GM18498 (cell line): ENCODE data around the gene ZNF441.
"Not testable (repeated sequence)": the region's sequence is repeated elsewhere in the genome, so short reads cannot be mapped to it uniquely, and the experiment has no call there.

Source experiments
- ATAC-seq: cut with Tn5 transposase; IDR thresholded peaks from one replicate; pipeline ENCODE4 v1.9.1; 2021; ENCODE audit warnings: mild to moderate bottlenecking, moderate library complexity; ENCODE audit not compliant: unreplicated experiment

ZNF441 gene

DNA sequence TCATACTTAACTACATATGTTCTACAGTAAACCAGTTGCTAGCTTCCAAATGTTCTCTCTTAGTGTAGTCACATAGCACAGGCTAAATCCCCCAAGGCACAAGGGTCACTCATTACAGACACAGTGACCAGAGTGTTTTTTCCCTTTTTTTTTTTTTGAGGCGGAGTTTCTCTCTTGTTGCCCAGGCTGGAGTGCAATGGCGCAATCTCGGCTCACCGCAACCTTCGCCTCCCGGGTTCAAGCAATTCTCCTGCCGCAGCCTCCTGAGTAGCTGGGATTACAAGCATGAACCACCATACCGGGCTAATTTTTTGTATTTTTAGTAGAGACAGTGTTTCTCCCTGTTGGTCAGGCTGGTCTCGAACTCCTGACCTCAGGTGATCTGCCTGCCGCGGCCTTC, 9.9 kb downstream of the ZNF441 start:
- ATAC-seq: not testable (repeated sequence)

DNA sequence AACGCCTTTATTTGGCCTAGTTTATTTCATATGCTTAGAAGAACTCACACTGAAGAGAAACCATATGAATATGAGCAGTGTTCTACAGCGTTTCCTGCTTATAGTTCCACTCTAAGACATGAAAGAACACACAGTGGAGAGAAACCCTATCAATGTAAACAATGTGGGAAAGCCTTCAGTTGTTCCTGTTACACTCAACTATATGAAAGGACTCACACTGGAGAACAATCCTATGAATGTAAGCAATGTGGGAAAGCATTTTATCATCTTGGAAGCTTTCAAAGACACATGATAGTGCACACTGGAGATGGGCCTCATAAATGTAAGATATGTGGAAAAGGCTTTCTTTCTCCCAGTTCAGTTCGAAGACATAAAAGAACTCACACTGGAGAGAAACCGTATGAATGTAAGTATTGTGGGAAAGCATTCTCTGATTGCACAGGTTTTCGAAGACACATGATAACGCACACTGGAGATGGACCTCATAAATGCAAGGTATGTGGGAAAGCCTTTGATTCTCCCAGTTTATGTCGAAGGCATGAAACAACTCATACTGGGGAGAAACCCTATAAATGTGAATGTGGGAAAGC, 13.7 kb downstream of the ZNF441 start:
- no peak for ATAC-seq

DNA sequence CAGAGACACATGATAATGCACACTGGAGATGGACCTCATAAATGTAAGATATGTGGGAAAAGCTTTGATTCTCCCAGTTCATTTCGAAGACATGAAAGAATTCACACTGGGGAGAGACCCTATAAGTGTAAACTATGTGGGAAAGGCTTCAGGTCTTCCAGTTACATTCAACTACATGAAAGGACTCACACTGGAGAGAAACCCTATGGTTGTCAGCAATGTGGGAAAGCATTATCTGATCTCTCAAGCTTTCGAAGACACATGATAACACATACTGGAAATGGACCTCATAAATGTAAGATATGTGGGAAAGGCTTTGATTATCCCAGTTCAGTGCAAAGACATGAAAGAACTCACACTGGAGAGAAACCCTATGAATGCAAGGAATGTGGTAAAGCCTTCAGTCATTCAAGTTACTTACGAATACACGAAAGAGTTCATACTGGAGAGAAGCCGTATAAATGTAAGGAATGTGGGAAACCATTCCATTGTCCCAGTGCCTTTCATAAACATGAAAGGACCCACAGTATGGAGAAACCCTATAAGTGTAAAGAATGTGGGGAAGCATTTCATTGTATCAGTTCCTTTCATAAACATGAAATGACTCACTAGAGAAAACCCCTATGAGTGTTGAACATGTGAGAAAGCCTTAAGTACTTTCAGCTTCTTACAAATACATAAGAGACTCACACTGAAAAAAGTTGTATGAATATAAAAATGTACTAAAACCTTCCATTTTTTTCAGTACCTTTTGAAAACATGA, 14.7 kb downstream of the ZNF441 start:
- no peak for ATAC-seq

DNA sequence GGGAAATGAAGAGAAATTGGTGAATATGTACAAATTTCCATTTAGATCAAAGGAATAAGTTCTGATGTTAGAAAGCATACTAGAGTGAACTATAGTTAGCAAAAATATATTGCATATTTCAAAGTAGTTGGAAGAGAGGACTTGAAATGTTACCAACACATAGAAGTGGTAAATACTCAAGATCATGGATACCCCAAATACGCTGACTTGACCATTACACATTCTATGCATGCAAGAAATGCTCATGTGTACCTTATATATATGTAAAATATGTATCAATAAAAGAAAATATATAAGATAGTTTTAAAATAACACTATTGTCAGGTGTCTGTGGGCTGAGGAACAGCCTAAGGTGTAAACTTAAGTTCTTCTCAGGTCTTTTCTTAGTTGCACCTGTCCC, 17.0 kb downstream of the ZNF441 start:
- no peak for ATAC-seq

DNA sequence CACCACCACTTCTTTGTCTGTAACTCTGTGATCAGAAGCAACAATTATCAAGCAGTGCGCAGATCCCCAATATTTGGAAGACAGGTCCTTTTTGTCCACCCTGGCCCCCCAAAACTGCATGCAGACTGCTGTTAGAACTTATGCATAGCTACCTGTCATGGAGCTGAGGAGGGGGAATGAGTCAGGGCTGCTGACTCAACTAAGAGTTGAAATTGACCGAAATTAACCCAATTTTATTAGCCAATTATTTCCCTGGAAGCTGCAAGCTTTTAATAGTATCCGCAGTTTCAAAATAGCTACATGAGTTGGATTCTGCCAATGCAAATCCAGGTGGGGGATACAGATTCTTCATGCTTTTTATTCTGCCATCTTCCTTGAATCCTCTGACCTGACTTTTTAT, 17.6 kb downstream of the ZNF441 start:
- ATAC-seq: no peak

DNA sequence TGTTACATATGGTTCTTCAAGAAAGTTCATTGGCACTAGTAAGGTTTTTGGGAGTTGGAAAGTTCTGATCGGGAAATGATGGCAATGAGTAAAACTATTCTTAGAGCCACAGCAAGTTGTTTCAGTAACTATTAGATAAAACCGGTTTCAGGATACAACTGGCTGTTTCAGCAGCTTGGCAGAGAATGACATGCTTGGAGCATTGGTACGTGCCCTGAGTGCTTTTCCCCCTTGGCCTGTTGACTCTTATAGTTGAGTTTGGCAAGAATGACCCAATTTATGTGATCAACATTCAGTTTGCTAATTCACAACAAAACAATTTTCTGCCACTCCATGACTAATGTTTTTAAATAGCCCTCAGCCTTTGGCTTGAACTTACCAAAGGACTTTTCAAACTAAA, 20.7 kb downstream of the ZNF441 start:
- ATAC-seq: no peak

DNA sequence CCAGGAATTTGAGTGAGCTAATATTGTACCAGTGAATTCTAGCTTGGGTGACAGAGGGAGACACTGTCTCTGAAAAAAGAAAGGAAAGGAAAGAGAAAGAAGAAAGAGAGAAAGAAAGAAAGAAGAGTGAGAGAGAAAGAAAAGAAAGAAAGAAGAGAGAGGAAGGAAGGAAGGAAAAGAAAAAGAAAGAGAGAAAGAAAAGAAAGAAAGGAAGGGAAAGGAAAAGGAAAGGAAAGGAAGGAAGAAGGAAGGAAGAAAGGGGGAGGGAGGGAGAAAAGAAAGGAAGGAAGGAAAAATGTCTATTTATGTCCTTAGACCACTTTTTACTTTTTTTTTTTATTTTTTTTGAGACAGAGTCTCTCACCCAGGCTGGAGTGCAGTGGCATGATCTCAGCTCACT, 26.1 kb downstream of the ZNF441 start:
- no peak for ATAC-seq

DNA sequence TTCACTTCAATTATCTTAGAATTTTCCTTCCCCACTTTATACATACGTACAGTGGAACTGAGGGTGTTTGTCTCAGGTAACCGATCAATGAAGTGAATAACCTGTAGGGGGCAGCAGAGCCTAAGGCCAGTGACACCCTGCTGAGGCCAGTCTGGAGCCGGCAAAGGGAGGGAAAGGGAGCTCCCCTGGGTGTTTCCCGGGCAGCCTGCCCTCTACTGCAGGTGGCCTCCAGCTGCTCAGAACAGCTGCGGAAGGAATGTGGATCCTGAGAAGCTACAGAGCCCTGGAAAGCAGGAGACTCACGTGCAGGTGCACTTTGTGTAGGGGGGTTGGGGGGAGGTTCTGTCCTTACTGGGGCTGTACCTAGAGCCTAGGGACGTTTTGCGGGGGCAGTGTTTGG, 30.7 kb downstream of the ZNF441 start:
- peak; percentile 57 for ATAC-seq

DNA sequence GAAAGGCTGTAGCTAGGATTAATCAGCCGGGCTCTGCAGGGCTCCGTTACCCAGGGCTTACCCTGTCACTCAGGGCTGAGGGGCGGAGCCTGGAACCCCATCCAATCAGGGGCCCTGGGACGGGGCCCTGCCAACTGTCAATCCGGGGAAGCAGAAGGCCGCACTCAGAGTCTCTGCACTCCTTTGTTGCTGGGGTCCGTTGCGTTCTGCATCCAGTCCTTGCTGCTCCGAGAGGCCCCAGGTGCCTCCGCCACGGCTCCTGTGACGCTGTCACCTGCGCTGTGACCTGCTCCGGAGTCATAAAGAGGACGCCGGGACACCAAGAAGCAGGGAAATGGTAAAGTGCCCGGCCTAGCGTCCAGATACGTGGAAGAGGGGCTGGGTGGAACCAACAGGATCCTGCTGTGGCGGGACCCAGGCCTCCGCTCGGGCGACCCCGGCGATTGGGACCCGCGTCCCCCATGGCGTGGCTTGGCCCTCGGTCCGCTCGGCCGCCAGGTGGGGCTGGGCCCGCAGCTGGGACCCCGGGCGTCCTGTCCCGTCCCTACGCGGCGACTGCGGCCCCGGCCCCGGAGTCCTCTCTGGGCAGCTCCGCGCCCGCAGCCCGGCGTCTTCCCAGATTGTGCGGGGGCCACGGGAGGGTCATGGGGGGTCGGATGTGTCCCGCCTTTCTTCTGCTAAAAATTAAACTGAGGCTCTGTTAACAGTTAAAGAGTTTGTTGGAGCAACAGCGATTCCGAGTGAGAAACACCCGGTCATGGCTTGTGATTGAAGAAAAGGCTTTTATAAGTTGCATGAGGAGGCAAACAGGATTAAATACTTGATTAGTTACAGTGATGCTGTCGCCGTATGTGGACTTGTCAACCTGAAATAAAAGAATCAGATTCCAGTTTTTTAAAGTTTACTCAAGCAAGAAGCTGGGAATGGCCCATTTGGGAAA, 31.9 kb downstream of the ZNF441 start, which contains the start of gene ZNF491:
ZNF491 (plus strand) TSS at position 133 of the 940 bp plus-strand sequence. CDS start 7,431 bp downstream, outside the sequence.
- ATAC-seq: peak; percentile 95

DNA sequence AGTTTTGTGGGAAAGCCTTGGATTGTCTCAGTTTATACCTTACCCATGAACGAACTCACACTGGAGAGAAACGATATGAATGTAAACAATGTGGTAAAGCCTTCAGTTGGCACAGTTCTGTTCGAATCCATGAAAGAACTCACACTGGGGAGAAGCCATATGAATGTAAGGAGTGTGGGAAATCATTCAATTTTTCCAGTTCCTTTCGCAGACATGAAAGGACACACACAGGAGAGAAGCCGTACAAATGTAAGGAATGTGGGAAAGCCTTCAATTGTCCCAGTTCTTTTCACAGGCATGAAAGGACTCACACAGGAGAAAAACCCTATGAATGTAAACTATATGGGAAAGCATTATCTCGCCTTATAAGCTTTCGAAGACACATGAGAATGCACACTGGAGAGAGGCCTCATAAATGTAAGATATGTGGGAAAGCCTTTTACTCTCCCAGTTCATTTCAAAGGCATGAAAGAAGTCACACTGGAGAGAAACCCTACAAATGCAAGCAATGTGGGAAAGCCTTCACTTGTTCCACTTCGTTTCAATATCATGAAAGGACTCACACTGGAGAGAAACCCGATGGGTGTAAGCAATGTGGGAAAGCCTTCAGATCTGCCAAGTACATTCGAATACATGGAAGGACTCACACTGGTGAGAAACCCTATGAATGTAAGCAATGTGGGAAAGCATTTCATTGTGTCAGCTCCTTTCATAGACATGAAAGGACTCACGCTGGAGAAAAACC, 39.7 kb downstream of the ZNF441 start:
- no peak for ATAC-seq

DNA sequence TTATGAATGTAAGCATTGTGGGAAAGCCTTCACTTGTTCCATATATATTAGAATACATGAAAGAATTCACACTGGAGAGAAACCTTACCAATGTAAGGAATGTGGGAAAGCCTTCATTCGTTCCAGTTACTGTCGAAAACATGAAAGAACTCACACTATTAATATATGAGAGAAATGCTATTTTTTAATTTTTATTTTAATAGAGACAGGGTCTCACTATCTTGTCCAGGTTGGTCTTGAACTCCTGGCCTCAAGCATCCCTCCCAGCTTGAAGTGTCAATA, 40.2 kb downstream of the ZNF441 start:
- no peak for ATAC-seq

DNA sequence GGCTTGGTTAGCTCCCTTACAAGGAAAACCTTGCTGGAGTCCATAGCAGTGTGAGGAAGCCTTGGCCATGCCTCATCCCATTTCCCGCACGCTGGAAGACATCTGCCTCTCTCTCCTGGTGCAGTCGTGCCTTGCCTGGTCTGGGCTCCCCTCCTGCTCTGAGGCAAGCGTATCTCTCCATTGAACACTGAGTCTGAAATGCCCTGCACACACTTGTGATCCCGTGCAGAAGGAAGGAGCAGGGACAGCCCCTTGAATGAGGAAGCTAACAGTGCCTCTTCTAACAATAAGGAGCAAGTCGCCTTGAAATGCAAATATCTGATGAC, 46.9 kb downstream of the ZNF441 start:
- ATAC-seq: no peak

DNA sequence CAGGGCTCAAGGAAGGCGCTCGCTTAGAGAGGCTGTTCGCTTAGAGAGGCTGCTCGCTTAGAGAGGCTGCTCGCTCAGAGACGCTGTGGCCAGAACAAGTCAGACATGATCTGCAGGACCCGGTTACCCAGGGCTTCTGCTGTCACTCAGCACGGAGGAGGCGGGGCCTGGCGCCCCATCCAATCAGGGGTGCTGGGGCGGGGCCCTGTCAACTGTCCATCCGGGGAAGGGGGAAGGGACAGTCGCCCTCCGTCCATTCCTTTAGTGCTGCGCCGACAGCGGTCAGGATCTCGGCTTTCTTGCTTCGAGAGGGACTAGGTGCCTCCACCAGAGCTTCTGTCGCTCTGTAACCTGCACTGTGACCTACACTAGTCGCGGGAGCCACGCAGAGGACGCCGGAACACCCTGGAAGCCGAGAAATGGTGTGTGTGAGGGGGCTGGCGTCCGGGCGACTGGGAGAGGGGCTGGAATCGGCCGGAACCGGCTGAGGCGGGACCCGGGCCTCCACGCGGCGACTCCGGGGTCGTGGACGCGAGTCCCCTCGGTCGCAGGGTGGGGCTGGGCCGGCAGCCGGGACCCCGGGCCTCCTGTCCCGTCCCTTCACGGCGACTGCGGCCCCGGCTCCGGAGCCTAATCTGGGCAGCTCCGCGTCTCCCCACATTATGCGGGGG, 47.4 kb downstream of the ZNF441 start, which contains the start of gene ZNF440:
ZNF440 (plus strand) TSS at position 245 of the 671 bp plus-strand sequence; CDS start at position 420, 175 bp downstream.
- ATAC-seq: peak; percentile 99

DNA sequence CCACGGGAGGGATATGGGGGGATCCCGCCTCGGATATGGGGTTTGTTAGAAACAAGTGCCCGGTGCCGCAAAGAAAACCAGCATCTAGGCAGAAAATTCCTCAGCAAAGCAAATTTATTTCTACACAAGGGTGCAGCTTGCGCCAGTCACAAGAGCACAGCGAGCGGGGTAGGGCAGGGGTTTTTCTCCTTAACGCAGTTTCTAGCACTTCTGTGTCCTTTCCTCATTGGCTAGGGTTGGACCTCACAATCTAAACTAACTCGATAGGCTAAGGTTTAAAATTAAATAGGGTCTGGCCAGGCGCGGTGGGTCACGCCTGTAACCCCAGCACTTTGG, 47.9 kb downstream of the ZNF441 start:
- ATAC-seq: no peak

DNA sequence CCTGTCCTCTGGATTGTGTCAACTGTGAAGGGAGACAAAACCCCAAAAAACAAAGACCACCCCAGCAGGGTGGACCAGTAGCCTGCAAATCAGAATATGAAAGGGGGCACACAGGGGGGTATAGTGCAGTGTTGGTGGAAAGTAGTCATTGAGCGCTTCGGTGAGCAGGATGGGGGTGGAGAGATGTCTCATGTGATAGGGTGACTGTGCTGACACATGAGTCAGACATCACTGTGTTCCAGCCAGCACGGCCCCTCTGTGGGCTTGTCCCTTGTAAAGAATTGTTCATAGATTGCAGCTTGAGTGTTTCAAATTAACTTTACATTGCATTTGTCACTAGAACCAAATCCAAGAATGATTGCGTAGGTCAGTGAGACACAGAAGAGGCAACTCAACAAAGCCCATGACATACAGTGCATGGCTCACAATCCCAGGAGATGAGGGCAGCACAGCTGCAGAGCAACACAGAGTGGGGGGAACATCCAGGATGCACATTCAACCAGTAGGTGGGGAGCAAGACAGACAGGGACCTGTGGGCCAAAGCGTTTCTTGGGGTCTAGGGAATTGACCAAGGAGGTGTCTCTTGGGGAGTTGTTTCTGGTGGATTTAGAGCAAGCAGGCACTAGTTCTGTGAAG, 54.8 kb downstream of the ZNF441 start:
- ATAC-seq: no peak

DNA sequence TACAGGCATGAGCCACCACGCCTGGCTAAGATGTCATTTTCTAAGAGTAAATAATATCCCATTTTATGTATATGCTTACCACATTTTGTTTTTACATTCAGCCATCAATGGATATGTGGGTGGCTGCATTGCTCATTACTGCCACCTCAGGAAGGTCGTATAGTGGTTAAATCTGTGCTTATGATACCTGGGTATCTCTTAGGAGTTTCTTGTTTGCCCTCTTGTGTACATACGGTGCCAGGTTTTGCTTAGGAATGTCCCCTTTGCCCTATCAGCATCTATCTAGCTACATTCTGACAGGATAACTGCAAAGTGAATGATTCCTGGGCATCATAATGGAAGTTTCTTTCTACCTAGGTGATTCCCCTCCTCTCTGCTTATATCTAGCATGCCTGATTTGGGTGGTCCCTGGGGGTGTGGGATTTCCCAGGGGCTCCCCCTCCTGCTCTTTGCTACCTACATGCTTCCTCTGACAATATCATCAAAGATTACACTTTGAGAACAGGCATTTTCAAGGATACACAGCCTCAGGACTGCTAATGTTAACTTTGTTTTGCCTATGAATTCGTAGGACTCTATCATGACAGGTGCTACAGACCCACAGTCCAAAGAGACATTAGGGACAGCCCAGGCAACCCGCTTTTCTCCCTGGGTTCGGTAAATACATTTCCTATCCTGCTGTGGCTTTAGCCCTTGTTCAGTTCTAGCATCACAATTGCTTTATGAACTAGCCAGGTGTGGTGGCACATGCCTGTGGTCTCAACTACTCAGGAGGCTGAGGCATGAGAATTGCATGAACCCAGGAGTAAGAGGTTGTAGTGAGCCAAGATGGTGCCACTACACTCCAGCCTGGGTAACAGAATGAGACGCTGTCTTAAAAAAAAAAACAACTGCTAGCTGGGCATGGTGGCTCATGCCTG, 62.4 kb downstream of the ZNF441 start:
- not testable (repeated sequence) for ATAC-seq

DNA sequence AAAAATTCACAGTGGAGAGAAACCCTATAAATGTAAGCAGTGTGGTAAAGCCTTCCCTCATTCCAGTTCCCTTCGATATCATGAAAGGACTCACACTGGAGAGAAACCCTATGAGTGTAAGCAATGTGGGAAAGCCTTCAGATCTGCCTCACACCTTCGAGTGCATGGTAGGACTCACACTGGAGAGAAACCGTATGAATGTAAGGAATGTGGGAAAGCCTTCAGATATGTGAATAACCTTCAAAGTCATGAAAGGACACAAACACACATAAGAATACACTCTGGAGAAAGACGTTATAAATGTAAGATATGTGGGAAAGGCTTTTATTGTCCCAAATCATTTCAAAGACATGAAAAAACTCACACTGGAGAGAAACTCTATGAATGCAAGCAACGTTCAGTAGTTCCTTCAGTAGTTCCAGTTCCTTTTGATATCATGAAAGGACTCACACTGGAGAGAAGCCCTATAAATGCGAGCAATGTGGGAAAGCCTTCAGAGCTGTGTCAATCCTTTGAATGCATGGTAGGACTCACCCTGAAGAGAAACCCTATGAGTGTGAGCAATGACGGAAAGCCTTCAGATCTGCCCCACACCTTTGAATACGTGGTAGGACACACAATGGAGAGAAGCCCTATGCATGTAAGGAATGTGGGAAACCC, 65.6 kb downstream of the ZNF441 start:
- no peak for ATAC-seq

DNA sequence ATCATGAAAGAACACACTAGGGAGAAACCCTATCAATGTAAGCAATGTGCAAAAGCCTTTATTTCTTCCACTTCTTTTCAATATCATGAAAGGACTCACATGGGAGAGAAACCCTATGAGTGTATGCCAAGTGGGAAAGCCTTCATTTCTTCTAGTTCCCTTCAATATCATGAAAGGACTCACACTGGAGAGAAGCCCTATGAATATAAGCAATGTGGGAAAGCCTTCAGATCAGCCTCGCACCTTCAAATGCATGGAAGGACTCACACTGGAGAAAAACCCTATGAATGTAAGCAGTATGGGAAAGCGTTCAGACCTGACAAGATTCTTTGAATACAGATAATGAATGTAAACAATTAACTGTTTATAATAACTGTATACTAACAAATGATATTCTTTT, 66.7 kb downstream of the ZNF441 start:
- ATAC-seq: no peak
